ENCODE results near the gene WARS2. TPM values are rescaled to one million over a fixed set of nuclear protein-coding genes. Genes with fewer than 3 reads are reported as not detected.
"Not testable (repeated sequence)": the region's sequence is repeated elsewhere in the genome, so short reads cannot be mapped to it uniquely, and the experiment has no call there.

The WARS2 gene
- total RNA-seq, 1 experiment from 2014 or later: 18.1 TPM

DNA sequence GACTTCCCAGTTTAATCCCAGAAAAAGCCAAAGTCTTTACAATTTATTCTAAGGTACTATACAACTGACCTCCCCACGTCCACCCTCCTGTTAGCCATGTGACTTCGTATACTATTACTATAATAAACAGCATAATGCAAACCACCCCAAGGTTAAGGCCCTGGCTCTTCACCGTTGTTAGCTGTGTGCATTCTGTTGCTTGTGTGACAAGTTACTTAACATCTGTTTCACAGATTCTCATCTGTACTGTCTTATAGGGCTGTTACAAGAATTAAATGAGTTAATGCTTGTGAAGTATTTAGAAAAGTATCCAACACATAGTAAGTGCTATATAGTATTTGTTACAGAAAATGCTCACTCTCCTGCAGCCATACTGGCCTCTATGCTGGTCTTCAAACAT, 15.7 kb downstream of the WARS2 start:
- no peak overlapping the region for H3K9ac ChIP-seq (ENCODE audit: low read length)
- no peak overlapping the region for H2AFZ ChIP-seq (ENCODE audit: low read length)
- intact Hi-C loops (cut with micrococcal nuclease): no loop called here
- H3K9me3 ChIP-seq (ENCODE audit: low read length): no peaks in the 10 kb centered on the region
- no peak overlapping the region for H3K4me2 ChIP-seq (ENCODE audit: low read length)
- no peaks in the 10 kb centered on the region for H3K4me1 ChIP-seq (ENCODE audit: insufficient read depth, low read length)
- POLR2A ChIA-PET (ENCODE audit: unreplicated experiment): no interaction called here
- ATAC-seq (no peak), DNase-seq (no peak)
- no peaks in the 10 kb centered on the region for H3K36me3 ChIP-seq (ENCODE audit: low read depth, low read length)
- no peaks in the 10 kb centered on the region for H3K79me2 ChIP-seq (ENCODE audit: low read length)
- no TSS peak for BruUV-seq (replicated peaks)
- no peaks in the 10 kb centered on the region for H3K27me3 ChIP-seq (ENCODE audit: low read length)
- no peaks in the 10 kb centered on the region for H3K9me2 ChIP-seq (replicated peaks; ENCODE audit: low read length)
- CTCF ChIA-PET: no interaction called here
- H3F3A ChIP-seq (ENCODE audit: low read length, unreplicated experiment): no peaks in the 10 kb centered on the region
- H3K4me3 ChIP-seq (ENCODE audit: low read length): no peak overlapping the region
- TF ChIP-seq, protein P1, sequence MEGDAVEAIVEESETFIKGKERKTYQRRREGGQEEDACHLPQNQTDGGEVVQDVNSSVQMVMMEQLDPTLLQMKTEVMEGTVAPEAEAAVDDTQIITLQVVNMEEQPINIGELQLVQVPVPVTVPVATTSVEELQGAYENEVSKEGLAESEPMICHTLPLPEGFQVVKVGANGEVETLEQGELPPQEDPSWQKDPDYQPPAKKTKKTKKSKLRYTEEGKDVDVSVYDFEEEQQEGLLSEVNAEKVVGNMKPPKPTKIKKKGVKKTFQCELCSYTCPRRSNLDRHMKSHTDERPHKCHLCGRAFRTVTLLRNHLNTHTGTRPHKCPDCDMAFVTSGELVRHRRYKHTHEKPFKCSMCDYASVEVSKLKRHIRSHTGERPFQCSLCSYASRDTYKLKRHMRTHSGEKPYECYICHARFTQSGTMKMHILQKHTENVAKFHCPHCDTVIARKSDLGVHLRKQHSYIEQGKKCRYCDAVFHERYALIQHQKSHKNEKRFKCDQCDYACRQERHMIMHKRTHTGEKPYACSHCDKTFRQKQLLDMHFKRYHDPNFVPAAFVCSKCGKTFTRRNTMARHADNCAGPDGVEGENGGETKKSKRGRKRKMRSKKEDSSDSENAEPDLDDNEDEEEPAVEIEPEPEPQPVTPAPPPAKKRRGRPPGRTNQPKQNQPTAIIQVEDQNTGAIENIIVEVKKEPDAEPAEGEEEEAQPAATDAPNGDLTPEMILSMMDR (conservative IDR thresholded peaks at IDR 0.05; ENCODE audit: low read depth, low read length): no peak
- no peak for TF ChIP-seq EZH2 (IDR thresholded peaks at IDR 0.05; ENCODE audit: low read length, unreplicated experiment)
- no peak for TF ChIP-seq EZH2phosphoT487 (IDR thresholded peaks at IDR 0.05; ENCODE audit: borderline replicate concordance, low read length)
- H4K20me1 ChIP-seq (ENCODE audit: low read length): no peaks in the 10 kb centered on the region
- H3K27ac ChIP-seq (ENCODE audit: low read length): no peak overlapping the region

DNA sequence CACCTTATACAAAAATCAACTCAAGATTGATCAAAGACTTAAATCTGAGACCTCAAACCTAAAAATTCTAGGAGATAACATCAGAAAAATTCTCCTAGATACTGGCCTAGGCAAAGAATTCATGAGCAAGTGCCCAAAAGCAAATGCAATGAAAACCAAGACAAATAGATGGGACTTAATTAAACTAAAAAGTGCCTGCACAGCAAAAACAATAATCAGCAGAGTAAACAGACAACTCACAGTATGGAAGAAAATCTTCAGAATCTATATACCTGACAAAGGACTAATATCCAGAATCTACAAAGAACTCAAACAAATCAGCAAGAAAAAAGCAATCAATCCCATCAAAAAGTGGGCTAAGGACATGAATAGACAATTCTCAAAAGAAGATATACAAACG, 18.6 kb downstream of the WARS2 start:
- POLR2A ChIA-PET (ENCODE audit: unreplicated experiment); DNase-seq; CTCF ChIA-PET; H3K27ac ChIP-seq (ENCODE audit: low read length); H3K4me1 ChIP-seq (ENCODE audit: insufficient read depth, low read length); H3K9me3 ChIP-seq (ENCODE audit: low read length); H4K20me1 ChIP-seq (ENCODE audit: low read length); H3K4me2 ChIP-seq (ENCODE audit: low read length); ATAC-seq; H3F3A ChIP-seq (ENCODE audit: low read length, unreplicated experiment); H3K36me3 ChIP-seq (ENCODE audit: low read depth, low read length); intact Hi-C loops (cut with micrococcal nuclease); H3K9ac ChIP-seq (ENCODE audit: low read length); H3K27me3 ChIP-seq (ENCODE audit: low read length); BruUV-seq (replicated peaks); H2AFZ ChIP-seq (ENCODE audit: low read length); H3K9me2 ChIP-seq (replicated peaks; ENCODE audit: low read length); H3K4me3 ChIP-seq (ENCODE audit: low read length): not testable (repeated sequence)
- peaks cover 14% of the 10 kb centered on the region for H3K79me2 ChIP-seq (ENCODE audit: low read length)

DNA sequence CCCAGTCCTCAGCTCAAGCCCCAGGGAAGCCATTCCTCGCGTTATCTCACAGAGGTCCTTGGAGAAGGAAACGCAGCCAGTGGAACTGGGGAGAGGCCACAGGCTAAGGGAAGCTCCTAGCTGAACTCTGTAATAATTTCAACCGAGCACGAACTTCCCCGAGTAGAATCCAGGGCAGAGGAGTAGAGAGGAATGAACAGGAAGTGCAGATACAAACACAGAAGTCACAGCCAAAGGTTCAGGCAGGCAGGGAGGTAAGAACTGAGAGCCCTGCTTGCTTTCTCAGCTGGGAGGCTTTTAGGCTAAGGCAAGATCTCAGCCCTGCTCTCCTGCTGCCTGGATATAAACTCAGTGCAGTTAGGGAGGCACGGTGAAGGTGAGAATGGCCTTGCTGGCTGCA, 23.7 kb downstream of the WARS2 start:
- H3F3A ChIP-seq (ENCODE audit: low read length, unreplicated experiment): no peaks in the 10 kb centered on the region
- H3K9me3 ChIP-seq (ENCODE audit: low read length): no peaks in the 10 kb centered on the region
- CTCF ChIA-PET: no interaction called here
- no peaks in the 10 kb centered on the region for H3K27me3 ChIP-seq (ENCODE audit: low read length)
- H3K9me2 ChIP-seq (replicated peaks; ENCODE audit: low read length): no peaks in the 10 kb centered on the region
- intact Hi-C loops (cut with micrococcal nuclease): no loop called here
- DNase-seq (no peak), ATAC-seq (no peak)
- H3K27ac ChIP-seq (ENCODE audit: low read length): no peak overlapping the region
- no peak overlapping the region for H2AFZ ChIP-seq (ENCODE audit: low read length)
- no peak overlapping the region for H3K9ac ChIP-seq (ENCODE audit: low read length)
- POLR2A ChIA-PET (ENCODE audit: unreplicated experiment): no interaction called here
- no peak overlapping the region for H3K4me2 ChIP-seq (ENCODE audit: low read length)
- H3K36me3 ChIP-seq (ENCODE audit: low read depth, low read length): no peaks in the 10 kb centered on the region
- no peaks in the 10 kb centered on the region for H3K4me1 ChIP-seq (ENCODE audit: insufficient read depth, low read length)
- H3K79me2 ChIP-seq (ENCODE audit: low read length): peaks cover 14% of the 10 kb centered on the region
- H4K20me1 ChIP-seq (ENCODE audit: low read length): no peaks in the 10 kb centered on the region
- TF ChIP-seq EZH2 (IDR thresholded peaks at IDR 0.05; ENCODE audit: low read length, unreplicated experiment) (no peak), EZH2phosphoT487 (IDR thresholded peaks at IDR 0.05; ENCODE audit: borderline replicate concordance, low read length) (no peak)
- TF ChIP-seq, protein P1 (conservative IDR thresholded peaks at IDR 0.05; ENCODE audit: low read depth, low read length): no peak
- no peak overlapping the region for H3K4me3 ChIP-seq (ENCODE audit: low read length)
- BruUV-seq (replicated peaks): no TSS peak

Data from PC-3 (cell line).